A549 (cell line): ENCODE data around the gene SH3TC2. TPM values are rescaled to one million over a fixed set of nuclear protein-coding genes. Genes with fewer than 3 reads are reported as not detected.

Experiments used
- ATAC-seq, 2 experiments: fragments of 200-7000 bp in 1 of 2; fragments of >200 bp in 1 of 2; cut with Nextera tagmentation in 1 of 2; cut with Tn5 transposase in 1 of 2; 3 replicates each; pipeline versions ENCODE4 v1.8.0 to v1.9.1; 2018 to 2020; ENCODE audit warnings: mild to moderate bottlenecking in 1 of 2, moderate library complexity in 1 of 2
- CTCF ChIA-PET: fragments of 300-600 bp; sonication (Branson Sonifier 250); formaldehyde crosslinking; extraction: SDS; loops from one replicate; lab custom pipeline; 2021; ENCODE audit warnings: antibody characterized with exemption, inconsistent platforms; lab: Yijun Ruan, JAX
- POLR2A ChIA-PET: fragments of 350-600 bp; formaldehyde crosslinking; extraction: SDS; loops from one replicate; lab custom pipeline; 2021; ENCODE audit warnings: antibody characterized with exemption, inconsistent platforms; lab: Yijun Ruan, JAX
- DNase-seq, 2 experiments: peaks; one replicate each; pipeline versions ENCODE4 v3.0.0 to v3.0.0-alpha.2; 2011 to 2016; ENCODE audit warnings: low read depth in 1 of 2, low spot score in 1 of 2
- FAIRE-seq: peaks from 2 replicates; lab custom pipeline; 2011; peaks lifted over from hg19 to GRCh38; lab: Jason Lieb, UNC
- H3K27ac ChIP-seq, 2 experiments: fragments of >200 bp; sonication (Bioruptor Twin); formaldehyde crosslinking; 3 replicates each; pipeline ENCODE4 v1.5.1; 2016 to 2017
- H3K4me1 ChIP-seq: fragments of >200 bp; sonication (Bioruptor Twin); formaldehyde crosslinking; 3 replicates; pipeline ENCODE4 v1.6.1; 2016
- H3K4me2 ChIP-seq: fragments of >200 bp; sonication (Bioruptor Twin); formaldehyde crosslinking; 3 replicates; pipeline ENCODE4 v1.6.1; 2016
- H3K4me3 ChIP-seq: fragments of >200 bp; sonication (Bioruptor Twin); formaldehyde crosslinking; 3 replicates; pipeline ENCODE4 v1.5.1; 2016
- H3K9me3 ChIP-seq: fragments of >200 bp; sonication (Bioruptor Twin); formaldehyde crosslinking; 3 replicates; pipeline ENCODE4 v1.6.1; 2016
- CBX2 ChIP-seq: fragments of 200-600 bp; sonication (generic); IDR thresholded peaks from 2 replicates; pipeline ENCODE4 v1.6.1; 2016; ENCODE audit warnings: low read depth, mild to moderate bottlenecking, borderline replicate concordance
- CHD4 ChIP-seq: fragments of 200-600 bp; sonication (generic); IDR thresholded peaks from 2 replicates; pipeline ENCODE4 v1.6.1; 2016; ENCODE audit warnings: antibody characterized with exemption, mild to moderate bottlenecking, borderline replicate concordance
- EHMT2 ChIP-seq: fragments of 200-600 bp; sonication (generic); IDR thresholded peaks from 2 replicates; pipeline ENCODE4 v1.6.1; 2016; ENCODE audit warnings: antibody characterized with exemption, low read depth, mild to moderate bottlenecking, moderate library complexity
- EP300 ChIP-seq, 2 experiments: fragments of >200 bp; sonication (Bioruptor Twin); formaldehyde crosslinking; IDR thresholded peaks; 2 replicates in 1 of 2; 3 replicates in 1 of 2; pipeline ENCODE4 v1.6.1; 2016 to 2017
- FOSL2 ChIP-seq, 2 experiments: fragments of 450-650 bp in 1 of 2; fragments of >200 bp in 1 of 2; sonication (Bioruptor Twin) in 1 of 2; formaldehyde crosslinking; IDR thresholded peaks; 2 replicates each; pipeline versions ENCODE4 v1.5.0 to v1.6.1; 2016 to 2020; ENCODE audit warnings: mild to moderate bottlenecking in 1 of 2, moderate library complexity in 1 of 2
- FOXS1 ChIP-seq: fragments of 250-450 bp; sonication (Bioruptor Pico); IDR thresholded peaks from 2 replicates; pipeline ENCODE4 v1.5.0; 2020; ENCODE audit warnings: mild to moderate bottlenecking, moderate library complexity
- HES2 ChIP-seq: fragments of >200 bp; sonication (Bioruptor Twin); formaldehyde crosslinking; IDR thresholded peaks from 2 replicates; pipeline ENCODE4 v1.6.1; 2016
- HEYL ChIP-seq: fragments of 250-450 bp; sonication (Bioruptor Pico); IDR thresholded peaks from 2 replicates; pipeline ENCODE4 v1.8.0; 2021; ENCODE audit warnings: mild to moderate bottlenecking, moderate library complexity
- HMGXB4 ChIP-seq: fragments of 250-450 bp; sonication (Bioruptor Pico); IDR thresholded peaks from 2 replicates; pipeline ENCODE4 v1.5.0; 2021; ENCODE audit warnings: mild to moderate bottlenecking, moderate library complexity, borderline replicate concordance
- HOXB5 ChIP-seq: fragments of 250-450 bp; sonication (Bioruptor Pico); IDR thresholded peaks from 2 replicates; pipeline ENCODE4 v1.5.0; 2020; ENCODE audit warnings: mild to moderate bottlenecking, moderate library complexity
- JUN ChIP-seq, 2 experiments: fragments of >200 bp; sonication (Bioruptor Twin); formaldehyde crosslinking; IDR thresholded peaks; 2 replicates in 1 of 2; 3 replicates in 1 of 2; pipeline ENCODE4 v1.6.1; 2016 to 2017
- MAFK ChIP-seq: fragments of 450-650 bp; IDR thresholded peaks from 2 replicates; pipeline ENCODE4 v1.6.1; 2014; ENCODE audit not compliant: partially characterized antibody
- MAZ ChIP-seq: fragments of 150-350 bp; IDR thresholded peaks from 2 replicates; pipeline ENCODE4 v1.6.1; 2014; ENCODE audit warnings: antibody characterized with exemption, low read depth, low read length, borderline replicate concordance
- NFE2L2 ChIP-seq: fragments of 150-350 bp; conservative IDR thresholded peaks from 2 replicates; pipeline ENCODE4 v1.6.1; 2014; ENCODE audit warnings: low read length
- NPAS2 ChIP-seq: fragments of 250-450 bp; sonication (Bioruptor Pico); IDR thresholded peaks from 2 replicates; pipeline ENCODE4 v1.8.0; 2022; ENCODE audit warnings: mild to moderate bottlenecking, moderate library complexity, borderline replicate concordance
- NR3C1 ChIP-seq: fragments of >200 bp; sonication (Bioruptor Twin); formaldehyde crosslinking; IDR thresholded peaks from 3 replicates; pipeline ENCODE4 v1.6.1; 2017
- PBX3 ChIP-seq: IDR thresholded peaks from 2 replicates; pipeline ENCODE4 v1.6.1; 2012
- POLR2AphosphoS2 ChIP-seq: conservative IDR thresholded peaks from 2 replicates; pipeline ENCODE4 v1.6.1; 2012; ENCODE audit warnings: low read length, improper control_type of control experiment, inconsistent platforms
- RAD21 ChIP-seq, 2 experiments: fragments of >200 bp in 1 of 2; sonication (Bioruptor Twin) in 1 of 2; formaldehyde crosslinking in 1 of 2; IDR thresholded peaks in 1 of 2; conservative IDR thresholded peaks in 1 of 2; 2 replicates in 1 of 2; 3 replicates in 1 of 2; pipeline ENCODE4 v1.6.1; 2012 to 2018; ENCODE audit warnings: inconsistent platforms in 1 of 2
- RCOR1 ChIP-seq: fragments of 150-350 bp; IDR thresholded peaks from 2 replicates; pipeline ENCODE4 v1.6.1; 2014; ENCODE audit warnings: antibody characterized with exemption, low read length, low read depth
- TP53 ChIP-seq: fragments of 250-450 bp; sonication (Bioruptor Pico); IDR thresholded peaks from 2 replicates; pipeline ENCODE4 v1.5.0; 2021; ENCODE audit warnings: mild to moderate bottlenecking, moderate library complexity
- ZC3H11A ChIP-seq: fragments of 450-650 bp; IDR thresholded peaks from 2 replicates; pipeline ENCODE4 v1.6.1; 2014; ENCODE audit warnings: antibody characterized with exemption, mild to moderate bottlenecking
- ZNF302 ChIP-seq: fragments of 250-450 bp; sonication (Bioruptor Pico); IDR thresholded peaks from 2 replicates; pipeline ENCODE4 v1.9.0; 2021; ENCODE audit warnings: inconsistent platforms, mild to moderate bottlenecking, moderate library complexity
- ZSCAN20 ChIP-seq: fragments of 250-450 bp; sonication (Bioruptor Pico); IDR thresholded peaks from 2 replicates; pipeline ENCODE4 v1.8.0; 2022; ENCODE audit warnings: mild to moderate bottlenecking, moderate library complexity
- WGBS: methylation state at CpG from one replicate; pipeline ENCODE4 v1.1.6; 2017; ENCODE audit errors: missing lambda C conversion rate; 5-methylcytosine and 5-hydroxymethylcytosine counted together
- polyA plus RNA-seq, 4 experiments: library from polyadenylated mRNA; depleted of rRNA in 3 of 4; stranded (reverse); fragments of >200 nt; fragmentation: RNase III in 1 of 4; extraction: RNeasy Plus Mini Kit Qiagen cat#74134 plus additional on column Dnase treatment in 1 of 4; gene quantifications; 2 replicates in 3 of 4; 3 replicates in 1 of 4; pipeline ENCODE4 v1.2.3, GENCODE V29; 2011 to 2017
- TF ChIP-seq, protein P1 (sequence below): IDR thresholded peaks from 2 replicates; pipeline ENCODE4 v1.6.1; 2012

Gene SH3TC2
- polyA plus RNA-seq, 2 of the 4 experiments (the other 2 are of a cell fraction): 0.06 to 0.34 TPM

DNA sequence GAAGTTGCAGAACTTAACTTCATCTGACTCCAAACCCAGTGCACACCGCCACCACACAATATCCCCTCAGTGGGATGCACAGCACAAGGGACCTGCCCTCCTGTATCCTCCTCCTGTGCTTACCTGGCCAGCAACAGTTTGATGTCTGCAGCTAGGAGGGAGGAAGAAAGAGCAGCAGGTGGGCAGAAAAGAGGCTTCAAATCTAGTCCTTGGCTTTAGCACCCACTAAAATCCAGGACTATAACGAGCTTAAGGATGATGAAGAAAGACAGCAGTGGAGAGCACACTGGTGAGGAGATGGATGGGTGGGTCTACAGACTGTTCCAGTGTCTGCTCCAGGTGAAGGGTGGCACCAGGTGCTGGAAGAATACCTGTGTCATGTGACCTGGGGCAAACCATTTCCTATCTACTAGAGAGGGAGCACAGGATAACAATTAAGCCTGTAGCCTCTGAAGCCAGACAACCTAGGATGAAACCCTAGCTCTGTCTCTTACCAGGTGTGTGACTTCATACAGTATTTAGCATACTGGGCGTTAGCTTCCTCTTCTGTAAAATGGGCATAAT, 100.0 kb downstream of the SH3TC2 start:
- Histone ChIP-seq H3K9me3 (no peaks in the 10 kb centered on the region), H3K4me3 (no peak overlapping the region), H3K4me1 (peaks cover 15% of the 10 kb centered on the region), H3K4me2 (no peak overlapping the region), H3K27ac (no peak overlapping the region)
- FAIRE-seq (no peak), ATAC-seq (no peak), DNase-seq (no peak)
- WGBS: 78% methylated on average over 3 of the region's 3 CpGs
- ChIA-PET POLR2A (no interaction called here), CTCF (interaction anchor here (0.6 to 1.8 kb wide), 8 partner anchors 18 to 588 kb away, joined by 3 to 6 read pairs (median 3); no protein-coding TSS in a partner anchor)
- TF ChIP-seq JUN (IDR thresholded peaks at IDR 0.05) (no peak), HOXB5 (no peak), POLR2AphosphoS2 (no peak), ZNF302 (no peak), RAD21 (conservative IDR thresholded peaks at IDR 0.05 in 1 of 2, IDR thresholded peaks at IDR 0.05 in 1 of 2) (no peak), CBX2 (no peak), HEYL (CRISPR knock-in tag) (no peak), RCOR1 (no peak), MAZ (no peak), PBX3 (no peak), CHD4 (no peak)
- TF ChIP-seq, protein P1, sequence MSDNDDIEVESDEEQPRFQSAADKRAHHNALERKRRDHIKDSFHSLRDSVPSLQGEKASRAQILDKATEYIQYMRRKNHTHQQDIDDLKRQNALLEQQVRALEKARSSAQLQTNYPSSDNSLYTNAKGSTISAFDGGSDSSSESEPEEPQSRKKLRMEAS: no peak

DNA sequence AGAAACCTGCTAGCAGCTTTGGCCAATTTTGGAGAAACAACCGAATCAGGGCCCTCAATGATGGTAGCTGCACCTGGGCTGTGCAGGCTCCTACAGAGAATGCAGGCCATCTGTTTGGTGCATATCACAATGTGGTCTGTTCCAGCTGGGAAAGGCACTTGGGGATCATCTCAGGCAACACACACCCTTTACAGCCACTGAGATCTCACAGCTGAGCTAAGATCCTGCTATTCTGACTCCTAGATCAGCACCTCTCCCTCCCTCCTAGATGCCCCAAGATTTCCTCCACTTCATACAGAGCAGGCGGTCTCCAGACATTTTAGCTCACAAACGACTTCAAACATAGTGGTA, 100.7 kb downstream of the SH3TC2 start:
- WGBS: 58% methylated on average over 3 of the region's 3 CpGs
- ChIA-PET CTCF (interaction anchor here (0.9 to 1.8 kb wide), 7 partner anchors 11 to 231 kb away, joined by 3 to 6 read pairs (median 4); no protein-coding TSS in a partner anchor), POLR2A (no interaction called here)
- DNase-seq (no peak), FAIRE-seq (no peak), ATAC-seq (no peak)
- Histone ChIP-seq H3K27ac (no peak overlapping the region), H3K9me3 (no peaks in the 10 kb centered on the region), H3K4me2 (no peak overlapping the region), H3K4me3 (no peak overlapping the region), H3K4me1 (peaks cover 15% of the 10 kb centered on the region)
- TF ChIP-seq RAD21 (conservative IDR thresholded peaks at IDR 0.05 in 1 of 2, IDR thresholded peaks at IDR 0.05 in 1 of 2) (no peak), EHMT2 (no peak), MAZ (no peak), NPAS2 (CRISPR knock-in tag) (no peak), HES2 (no peak), ZNF302 (no peak), ZSCAN20 (no peak), NFE2L2 (no peak), MAFK (no peak), HMGXB4 (CRISPR knock-in tag) (no peak), HEYL (CRISPR knock-in tag) (no peak), POLR2AphosphoS2 (no peak), TP53 (CRISPR knock-in tag) (no peak), HOXB5 (no peak), FOXS1 (CRISPR knock-in tag) (no peak), EP300 (IDR thresholded peaks at IDR 0.05) (no peak), ZC3H11A (no peak), NR3C1 (no peak), FOSL2 (IDR thresholded peaks at IDR 0.05) (no peak), FOSL2 (CRISPR knock-in tag; IDR thresholded peaks at IDR 0.05) (no peak)
- TF ChIP-seq, protein P1: no peak
